Measurements from ENCODE around the gene PHF2. TPM values are rescaled to one million over a fixed set of nuclear protein-coding genes. Genes with fewer than 3 reads are reported as not detected.

Gene PHF2
- total and polyA plus RNA-seq, 2 of the 8 experiments (the other 6 are each of a cell fraction or from before 2014, with no cell fraction given), result 3.4 to 9.4 TPM

DNA sequence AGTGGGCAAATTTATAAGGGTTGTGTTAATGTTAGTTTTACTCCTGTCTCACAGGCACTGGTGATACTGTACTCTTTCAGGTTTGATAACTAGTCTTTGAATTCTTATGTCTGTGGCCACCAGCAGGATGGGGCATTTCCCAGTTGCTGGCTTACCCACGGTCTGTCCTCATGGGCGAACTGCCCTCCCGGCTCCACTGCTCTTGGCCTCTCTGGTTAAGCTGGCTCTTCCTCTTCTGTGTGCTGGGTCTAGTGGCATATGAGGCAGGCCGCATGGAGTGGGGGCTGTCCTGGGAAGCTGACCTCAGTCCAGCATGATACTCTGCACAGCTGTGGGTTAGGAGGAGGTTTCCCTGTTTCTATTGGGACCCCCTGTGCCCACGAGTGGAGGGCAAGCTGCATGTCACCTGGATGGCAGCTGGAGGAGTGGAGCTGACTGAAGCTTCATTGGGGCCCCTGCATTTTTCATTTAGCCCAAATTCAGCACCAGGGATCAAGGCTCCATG, 19.5 kb downstream of the PHF2 start:
- H4K91ac ChIP-seq (replicated peaks; ENCODE audit: insufficient read length, low read length), result no peak overlapping the region
- DNase-seq (ENCODE audit: low read depth in 1 of 2, low spot score in 2 of 2) (peak in 1 of 2 experiments; percentile 41), FAIRE-seq (no peak)
- peaks cover 0 to 12% of the 10 kb centered on the region in 2 experiments; a peak in 2 of 4 replicates for H3K79me2 ChIP-seq (ENCODE audit: control insufficient read depth in 1 of 2, insufficient read depth in 2 of 2, low read length in 2 of 2)
- H2BK20ac ChIP-seq (ENCODE audit: low read length), result no peak overlapping the region
- no peak overlapping the region for H3K14ac ChIP-seq (ENCODE audit: insufficient read length)
- CTCF ChIA-PET (ENCODE audit: partially characterized antibody), result interaction anchor here (0.6 to 2.6 kb wide), 2 partner anchors 9 to 335 kb away, joined by 3 to 12 read pairs; no protein-coding TSS in a partner anchor
- H3K27ac ChIP-seq (ENCODE audit: low read depth, low read length), result no peak overlapping the region
- no peak overlapping the region for H3K9ac ChIP-seq (replicated peaks in 1 of 4; ENCODE audit: extremely low read depth in 1 of 4, low read depth in 3 of 4, low read length in 3 of 4)
- no peak overlapping the region for H2AK5ac ChIP-seq (ENCODE audit: low read depth, low read length)
- peaks cover 6 to 31% (median 21%) of the 10 kb centered on the region in 4 experiments for H3K4me1 ChIP-seq (replicated peaks in 1 of 4; ENCODE audit: control insufficient read depth in 3 of 4, insufficient read depth in 4 of 4, low read length in 3 of 4)
- H3K27me3 ChIP-seq (replicated peaks in 1 of 4; ENCODE audit: control insufficient read depth in 3 of 4, extremely low read depth in 1 of 4, insufficient read depth in 3 of 4, low read length in 3 of 4), result no peaks in the 10 kb centered on the region; a peak in 1 of 7 replicates
- no peak overlapping the region for H2BK12ac ChIP-seq (ENCODE audit: low read depth, low read length)
- POLR2A ChIA-PET (ENCODE audit: partially characterized antibody), result no interaction called here
- H4K8ac ChIP-seq (ENCODE audit: extremely low read depth, insufficient read depth, low read length), result no peak overlapping the region
- no peak overlapping the region for H2BK120ac ChIP-seq (replicated peaks; ENCODE audit: low read depth, low read length)
- H3K4me3 ChIP-seq (ENCODE audit: extremely low read depth in 1 of 4, insufficient read depth in 2 of 4, low read depth in 3 of 4, low read length in 4 of 4), result no peak overlapping the region
- H3K4ac ChIP-seq (replicated peaks; ENCODE audit: insufficient read length, low read depth, low read length), result no peak overlapping the region
- H2BK15ac ChIP-seq (ENCODE audit: low read length), result no peak overlapping the region
- H3K56ac ChIP-seq (replicated peaks; ENCODE audit: insufficient read length, low read depth, low read length), result no peak overlapping the region
- H4K5ac ChIP-seq (ENCODE audit: insufficient read length, low read depth, low read length), result no peak overlapping the region
- no peak overlapping the region for H2AFZ ChIP-seq (ENCODE audit: low read length)
- H3K23ac ChIP-seq (ENCODE audit: insufficient read length), result no peak overlapping the region
- no peak overlapping the region for H2BK5ac ChIP-seq (ENCODE audit: low read depth, low read length)
- H3K79me1 ChIP-seq (ENCODE audit: low read depth, low read length), result peaks cover 5% of the 10 kb centered on the region; the same call in 1 of the 2 replicates
- H3K36me3 ChIP-seq (ENCODE audit: control insufficient read depth in 2 of 4, insufficient read depth in 4 of 4, low read length in 3 of 4), result no peaks in the 10 kb centered on the region
- H3K23me2 ChIP-seq (ENCODE audit: low read depth, low read length), result peaks cover 3% of the 10 kb centered on the region
- H3K4me2 ChIP-seq (ENCODE audit: insufficient read depth in 1 of 2, low read depth in 2 of 2, low read length in 2 of 2), result no peak overlapping the region
- peaks cover 0 to 8% of the 10 kb centered on the region in 2 experiments for H4K20me1 ChIP-seq (replicated peaks in 1 of 2; ENCODE audit: control insufficient read depth in 1 of 2, insufficient read depth in 2 of 2, low read length in 2 of 2)
- 61% methylated on average over 5 of the region's 5 CpGs; no CpG with 5 or more reads in 1 of the 2 experiments for WGBS, 2 experiments (ENCODE audit: extremely low coverage in 1 of 2, insufficient coverage in 1 of 2, insufficient read length in 1 of 2, insufficient replicate concordance in 2 of 2, low coverage in 1 of 2, low lambda C conversion rate in 2 of 2, missing lambda C conversion rate in 1 of 2)
- no peak overlapping the region for H3K18ac ChIP-seq (ENCODE audit: extremely low read depth, low read length)
- H3K9me3 ChIP-seq (ENCODE audit: insufficient read depth in 2 of 2, low read depth in 1 of 2, low read length in 1 of 2), result no peaks in the 10 kb centered on the region
- no peak for TF ChIP-seq CTBP2 (IDR thresholded peaks at IDR 0.05; ENCODE audit: borderline replicate concordance, insufficient read depth, insufficient read length, low read length)
- no peak for TF ChIP-seq ATF2 (IDR thresholded peaks at IDR 0.05; ENCODE audit: low read length)
- no peak for TF ChIP-seq SIN3A (conservative IDR thresholded peaks at IDR 0.05 in 1 of 2, IDR thresholded peaks at IDR 0.05 in 1 of 2; ENCODE audit: low read depth in 1 of 2, low read length in 2 of 2)
- no peak for TF ChIP-seq CREB1 (IDR thresholded peaks at IDR 0.05)
- no peak for TF ChIP-seq YY1 (IDR thresholded peaks at IDR 0.05; ENCODE audit: low read depth, low read length)
- no peak for TF ChIP-seq RAD21 (IDR thresholded peaks at IDR 0.05 in 1 of 2, conservative IDR thresholded peaks at IDR 0.05 in 1 of 2; ENCODE audit: low read depth in 2 of 2, low read length in 2 of 2)
- no peak for TF ChIP-seq CEBPB (IDR thresholded peaks at IDR 0.05; ENCODE audit: low read depth, low read length)
- TF ChIP-seq GABPA (IDR thresholded peaks at IDR 0.05; ENCODE audit: borderline replicate concordance, insufficient read depth, low read length), result no peak
- TF ChIP-seq JUN (IDR thresholded peaks at IDR 0.05; ENCODE audit: low read depth, low read length), result no peak
- no peak for TF ChIP-seq MAFK (IDR thresholded peaks at IDR 0.05; ENCODE audit: low read depth, low read length)

Measured in H1 (cell line).